B cell (primary cell): ENCODE measurements around the gene THRA.

ENCODE experiments used
- EZH2 ChIP-seq: IDR thresholded peaks from 2 replicates; pipeline ENCODE4 v1.6.1; 2012; ENCODE audit warnings: borderline replicate concordance, low read depth, mild to moderate bottlenecking, moderate library complexity, low read length; ENCODE audit not compliant: insufficient read depth, poor library complexity, severe bottlenecking
- TF ChIP-seq, protein P1 (sequence below): fragments of 200-600 bp; IDR thresholded peaks from one replicate; pipeline ENCODE4 v1.8.0; 2022; ENCODE audit warnings: antibody characterized with exemption, mild to moderate bottlenecking

DNA sequence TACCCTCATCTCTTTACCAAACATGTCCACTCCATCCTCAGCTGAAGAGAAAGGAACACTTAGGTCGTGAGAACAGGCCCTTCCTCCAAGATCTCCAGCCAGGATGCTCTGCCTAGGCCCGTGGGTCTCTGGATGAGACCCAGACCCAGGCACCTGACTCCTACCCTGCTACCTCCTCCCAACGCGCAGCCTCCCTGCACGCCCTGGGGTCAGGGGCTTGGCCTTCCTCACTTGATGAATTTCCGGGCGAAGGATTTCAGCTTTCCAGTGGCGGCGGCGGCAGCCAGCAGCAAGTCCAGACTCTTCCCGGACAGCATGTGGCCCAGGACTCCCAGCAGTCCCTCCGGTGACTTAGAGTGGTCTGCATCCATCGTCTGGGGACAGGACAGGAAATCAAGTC lies 34.2 kb upstream of the THRA start:
- TF ChIP-seq, protein P1, sequence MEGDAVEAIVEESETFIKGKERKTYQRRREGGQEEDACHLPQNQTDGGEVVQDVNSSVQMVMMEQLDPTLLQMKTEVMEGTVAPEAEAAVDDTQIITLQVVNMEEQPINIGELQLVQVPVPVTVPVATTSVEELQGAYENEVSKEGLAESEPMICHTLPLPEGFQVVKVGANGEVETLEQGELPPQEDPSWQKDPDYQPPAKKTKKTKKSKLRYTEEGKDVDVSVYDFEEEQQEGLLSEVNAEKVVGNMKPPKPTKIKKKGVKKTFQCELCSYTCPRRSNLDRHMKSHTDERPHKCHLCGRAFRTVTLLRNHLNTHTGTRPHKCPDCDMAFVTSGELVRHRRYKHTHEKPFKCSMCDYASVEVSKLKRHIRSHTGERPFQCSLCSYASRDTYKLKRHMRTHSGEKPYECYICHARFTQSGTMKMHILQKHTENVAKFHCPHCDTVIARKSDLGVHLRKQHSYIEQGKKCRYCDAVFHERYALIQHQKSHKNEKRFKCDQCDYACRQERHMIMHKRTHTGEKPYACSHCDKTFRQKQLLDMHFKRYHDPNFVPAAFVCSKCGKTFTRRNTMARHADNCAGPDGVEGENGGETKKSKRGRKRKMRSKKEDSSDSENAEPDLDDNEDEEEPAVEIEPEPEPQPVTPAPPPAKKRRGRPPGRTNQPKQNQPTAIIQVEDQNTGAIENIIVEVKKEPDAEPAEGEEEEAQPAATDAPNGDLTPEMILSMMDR = no peak
- no peak for TF ChIP-seq EZH2
